GM18858 (cell line): ENCODE results near the gene HEATR3.
"Not testable (repeated sequence)": the region's sequence is repeated elsewhere in the genome, so short reads cannot be mapped to it uniquely, and the experiment has no call there.

Experiments used
- ATAC-seq: cut with Tn5 transposase; IDR thresholded peaks from one replicate; pipeline ENCODE4 v1.9.1; 2021; ENCODE audit not compliant: unreplicated experiment

The HEATR3 gene

DNA sequence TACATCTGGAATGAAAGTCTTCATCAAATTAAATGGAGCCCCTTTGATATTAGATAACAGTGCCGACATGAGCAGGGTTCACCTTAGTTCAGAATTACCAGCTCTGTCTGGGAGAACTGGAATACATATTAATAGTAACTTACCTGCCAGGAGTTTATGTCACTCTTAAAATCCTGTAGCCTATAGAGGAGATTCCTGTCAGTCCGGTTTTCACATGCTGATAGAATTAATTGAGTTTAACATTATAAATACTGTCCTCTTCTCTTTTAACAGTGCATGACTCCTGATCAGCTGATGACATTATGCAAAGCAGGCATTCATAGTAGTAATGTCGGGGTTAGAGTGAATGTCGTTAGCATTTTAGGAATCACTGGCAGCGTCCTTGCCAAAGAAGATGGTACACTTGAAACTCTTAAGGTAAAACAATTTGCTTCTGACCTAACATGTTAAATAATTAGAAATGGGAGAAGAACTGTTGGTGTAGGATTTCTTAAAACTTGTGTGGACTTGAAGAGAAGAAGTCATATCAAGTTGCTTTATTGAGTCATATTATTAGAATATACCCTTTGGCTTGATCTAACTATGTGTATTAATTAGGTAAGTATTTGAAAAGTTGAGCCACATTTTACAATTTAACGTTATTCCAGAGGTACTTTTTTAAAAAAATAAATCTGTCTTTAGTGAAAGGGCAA lies 34.3 kb downstream of the HEATR3 start:
- no peak for ATAC-seq

DNA sequence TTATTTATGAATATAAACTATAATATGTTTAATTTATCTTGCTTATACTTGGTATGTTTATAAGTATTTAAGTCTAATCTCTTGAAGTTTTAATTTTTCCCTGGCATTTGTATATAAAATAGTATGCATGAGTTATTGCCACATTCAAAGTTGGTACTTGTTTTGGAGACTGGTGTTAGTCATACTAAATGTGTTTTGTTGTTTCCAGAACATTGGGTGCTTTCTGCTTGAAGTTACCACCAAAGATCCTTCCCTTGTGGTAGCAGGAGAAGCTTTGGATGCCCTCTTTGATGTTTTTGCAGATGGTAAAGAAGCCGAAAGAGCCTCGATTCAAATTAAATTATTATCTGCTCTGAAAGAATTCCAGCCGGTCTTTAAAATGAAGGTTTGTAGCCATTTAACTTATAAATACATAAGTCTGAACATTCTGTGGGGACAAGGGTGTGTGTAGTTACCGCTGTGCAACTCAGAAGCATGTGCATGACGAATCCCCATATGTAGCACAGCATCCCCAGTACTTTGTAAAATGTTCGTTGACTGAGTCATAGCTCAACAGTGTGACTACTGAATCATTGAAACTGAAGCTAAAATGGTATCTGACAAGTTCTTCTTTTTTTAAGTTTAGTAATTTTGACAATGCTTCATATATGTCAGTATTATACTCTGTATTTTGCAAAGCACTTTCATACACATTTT lies 36.4 kb downstream of the HEATR3 start:
- peak; percentile 77 for ATAC-seq

DNA sequence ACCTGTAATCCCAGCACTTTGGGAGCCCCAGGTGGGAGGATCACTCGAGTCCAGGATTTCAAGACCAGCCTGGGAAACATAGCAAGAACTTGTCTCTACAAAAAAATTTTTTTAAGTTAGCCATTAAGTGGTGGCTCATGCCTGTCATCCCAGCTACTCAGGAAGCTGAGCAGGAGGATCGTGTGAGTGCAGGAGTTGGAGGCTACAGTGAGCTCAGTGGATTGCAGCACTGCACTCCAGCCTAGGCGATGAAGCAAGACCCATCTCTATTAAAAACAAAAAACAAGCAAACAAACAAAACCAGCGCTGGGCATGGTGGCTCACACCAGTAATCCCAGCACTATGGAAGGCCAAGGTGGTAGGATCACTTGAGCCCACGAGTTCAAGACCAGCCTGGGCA lies 38.0 kb downstream of the HEATR3 start:
- no peak for ATAC-seq

DNA sequence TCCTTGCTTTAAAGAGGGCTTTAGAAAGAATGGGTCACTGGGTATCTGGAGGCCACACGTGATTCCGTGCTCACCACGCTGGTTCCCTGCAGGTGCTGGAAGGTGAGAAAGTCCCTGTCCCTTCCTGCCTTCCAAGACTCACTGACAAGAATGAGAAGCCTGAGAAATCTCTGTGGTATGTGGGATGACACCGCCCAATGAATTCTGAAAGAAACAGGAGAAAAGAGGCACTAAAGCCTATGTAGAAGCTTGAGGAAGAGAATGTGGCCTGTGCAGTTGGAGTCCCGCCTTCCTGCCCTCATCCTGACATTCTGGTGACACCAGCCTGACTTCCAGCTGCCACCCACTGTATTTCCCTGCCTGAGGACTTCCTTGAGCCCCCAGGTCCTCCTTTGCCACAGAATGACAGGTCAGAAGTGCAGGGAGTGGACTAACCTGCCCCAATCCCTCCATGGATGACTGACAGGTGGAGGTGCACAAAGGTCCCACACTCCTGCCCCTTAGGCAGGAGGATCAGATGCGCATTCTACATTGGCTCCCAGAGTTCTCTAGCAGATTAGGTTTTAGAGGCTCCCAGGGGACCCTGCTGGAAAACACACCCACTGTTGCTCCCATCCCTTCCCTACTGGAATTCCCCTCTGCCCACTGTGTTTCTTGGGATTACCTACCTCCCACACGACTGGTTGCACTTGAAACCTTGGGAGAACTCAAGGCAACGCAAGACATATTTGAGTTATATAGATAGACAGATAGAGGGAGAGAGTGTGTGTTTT lies 48.8 kb downstream of the HEATR3 start:
- no peak for ATAC-seq

DNA sequence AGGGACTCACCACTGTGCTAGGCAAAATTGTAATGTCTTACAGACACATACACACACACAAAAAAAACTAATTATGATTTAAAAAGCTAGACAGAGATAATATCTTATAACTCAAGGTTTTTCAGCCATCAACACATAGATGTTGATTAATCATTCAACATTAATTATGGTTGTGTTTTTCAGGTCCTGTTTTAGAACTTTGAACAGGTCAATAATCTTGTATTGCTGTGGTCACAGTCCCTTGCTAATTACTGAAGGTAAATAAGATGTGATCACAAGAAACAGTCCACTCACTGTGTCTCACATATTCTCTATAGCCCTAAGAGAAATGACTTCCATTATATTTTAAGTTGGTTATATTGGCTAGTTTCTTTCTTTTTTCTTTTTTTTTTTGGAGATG lies 54.9 kb downstream of the HEATR3 start:
- ATAC-seq: no peak

DNA sequence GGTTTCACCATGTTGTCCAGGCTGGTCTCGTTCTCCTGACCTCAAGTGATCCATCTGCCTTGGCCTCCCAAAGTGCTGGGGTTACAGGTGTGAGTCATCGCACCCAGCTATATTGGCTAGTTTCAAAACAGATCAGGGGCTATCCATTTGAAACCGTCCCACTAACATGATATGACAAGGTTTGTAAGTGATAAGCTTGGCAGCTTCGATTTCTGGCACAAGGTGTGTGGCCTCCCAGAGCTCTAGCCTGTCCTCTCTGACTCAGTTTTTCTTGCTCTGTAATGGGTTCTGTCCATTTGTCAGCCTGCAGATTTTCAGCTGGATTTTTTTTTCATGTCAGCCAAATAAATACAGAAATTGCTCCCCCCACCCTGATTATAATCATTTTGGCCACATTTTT lies 55.5 kb downstream of the HEATR3 start:
- no peak for ATAC-seq

DNA sequence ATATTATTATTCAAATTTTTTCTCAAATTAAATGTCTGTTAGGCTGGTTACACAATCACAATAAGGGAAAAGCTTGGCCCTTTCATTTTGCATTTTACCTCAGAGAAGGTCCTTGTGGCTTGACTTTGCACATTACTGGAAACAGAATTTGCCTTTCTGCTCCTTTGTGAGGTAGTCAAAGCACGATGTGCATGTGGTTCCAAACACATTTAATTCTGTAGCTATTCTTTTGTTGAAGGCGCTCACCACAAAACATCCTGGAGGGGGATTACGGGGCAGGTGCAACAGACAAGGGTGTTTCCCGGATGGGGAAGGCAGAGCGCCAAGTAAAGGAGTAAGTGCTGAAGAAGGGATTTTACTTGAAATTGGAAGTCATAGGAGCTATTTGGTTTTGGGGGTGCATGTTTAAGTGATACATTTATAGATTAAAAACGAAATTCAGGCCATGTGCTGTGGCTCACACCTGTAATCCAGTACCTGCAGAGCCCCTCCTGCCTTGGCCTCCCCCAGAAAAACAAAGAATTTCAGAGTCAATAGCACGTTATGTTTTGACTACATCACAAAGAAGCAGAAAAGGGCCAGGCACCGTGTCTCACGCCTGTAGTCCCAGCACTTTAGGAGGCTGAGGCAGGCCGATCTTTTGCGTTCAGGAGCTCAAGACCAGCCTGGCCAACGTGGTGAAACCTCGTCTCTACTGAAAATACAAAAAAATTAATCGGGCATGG lies 56.1 kb downstream of the HEATR3 start:
- peak; percentile 59 for ATAC-seq

DNA sequence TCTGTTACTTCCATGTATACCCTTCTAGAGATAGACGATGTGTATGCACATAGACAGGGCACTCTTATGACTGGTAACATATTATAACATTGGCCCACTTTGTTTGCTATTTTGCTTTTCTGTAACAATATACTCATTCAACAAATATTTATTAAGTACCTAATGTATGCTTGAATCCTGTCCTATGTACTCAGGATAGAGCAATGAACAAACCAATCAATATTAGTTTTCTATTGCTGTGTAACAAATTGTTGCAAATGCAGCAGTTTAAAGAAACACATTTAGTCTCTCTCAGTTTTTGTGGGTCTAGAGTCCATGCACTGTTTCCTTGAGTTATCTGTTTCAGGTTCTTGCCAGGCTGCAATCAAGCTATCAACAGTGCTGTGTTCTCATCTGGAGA lies 57.6 kb downstream of the HEATR3 start:
- ATAC-seq: no peak

DNA sequence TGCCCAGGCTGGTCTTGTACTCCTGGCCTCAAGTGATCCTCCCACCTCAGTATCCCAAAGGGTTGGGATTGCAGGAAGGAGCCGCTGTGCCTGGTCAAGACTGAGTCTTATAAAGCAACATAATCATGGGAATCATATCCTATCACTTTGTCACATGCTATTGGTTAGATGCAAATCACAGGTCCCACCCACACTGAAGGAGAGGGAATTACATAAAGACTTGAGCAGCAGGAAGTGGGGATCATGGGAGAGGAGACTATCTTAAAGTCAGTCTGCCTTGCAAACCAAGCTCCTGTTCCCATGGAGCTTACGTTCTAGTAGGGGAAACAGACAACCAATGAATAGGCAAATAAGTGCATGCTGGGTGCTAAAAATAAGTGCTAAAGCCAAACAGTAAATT lies 59.0 kb downstream of the HEATR3 start:
- ATAC-seq: no peak

DNA sequence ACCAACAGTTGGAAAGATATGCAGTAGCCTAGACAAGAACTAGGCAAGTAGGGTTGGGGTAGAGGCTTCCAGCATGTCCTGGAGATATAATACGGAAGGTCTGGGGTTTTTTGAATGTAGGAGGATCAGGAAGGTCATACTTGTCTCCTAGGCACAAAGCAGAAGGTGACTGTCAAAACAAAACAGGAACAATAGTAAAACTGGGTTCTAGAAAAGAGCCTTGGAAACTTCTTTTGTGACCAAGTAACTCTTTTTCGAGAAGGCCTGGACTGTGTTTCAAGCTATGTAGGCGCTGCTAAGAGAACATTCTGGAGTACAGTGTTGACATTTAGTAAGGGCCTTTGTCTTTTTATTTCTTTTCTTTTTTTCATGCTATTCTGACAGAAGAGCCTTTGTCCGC lies 60.4 kb downstream of the HEATR3 start:
- no peak for ATAC-seq

DNA sequence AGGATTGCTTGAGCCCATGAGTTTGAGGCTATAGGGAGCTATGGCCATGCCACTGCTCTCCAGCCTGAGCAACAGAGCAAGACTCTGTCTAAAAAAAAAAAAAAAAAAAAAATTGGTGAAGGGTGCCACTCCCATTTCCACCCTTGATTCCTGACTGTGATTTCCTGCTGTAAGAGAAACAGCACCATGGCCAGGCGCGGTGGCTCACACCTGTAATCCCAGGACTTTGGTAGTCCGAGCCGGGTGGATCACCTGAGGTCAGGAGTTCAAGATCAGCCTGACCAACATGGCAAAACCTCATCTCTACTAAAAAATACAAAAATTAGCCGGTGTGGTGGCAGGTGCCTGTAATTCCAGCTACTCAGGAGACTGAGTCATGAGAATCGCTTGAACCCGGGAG lies 66.8 kb downstream of the HEATR3 start:
- ATAC-seq: not testable (repeated sequence)

DNA sequence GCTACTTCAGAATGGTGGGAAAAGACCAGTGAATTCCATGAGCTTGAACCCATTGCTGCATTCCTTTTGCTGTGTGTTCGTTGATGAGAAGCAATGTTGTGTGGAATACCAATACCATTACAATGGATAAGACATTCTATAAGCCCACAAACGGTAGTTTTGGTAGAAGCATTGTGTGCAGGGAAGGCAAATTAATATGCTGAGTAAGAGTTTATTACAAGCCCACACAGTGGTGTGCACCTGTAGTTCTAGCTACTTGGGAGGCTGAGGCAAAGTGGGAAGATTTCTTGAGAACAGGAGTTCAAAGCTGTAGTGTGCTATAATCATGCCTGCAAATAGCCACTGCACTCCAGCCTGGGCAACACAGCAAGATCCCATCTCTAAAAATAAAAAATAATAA lies 67.4 kb downstream of the HEATR3 start:
- no peak for ATAC-seq

DNA sequence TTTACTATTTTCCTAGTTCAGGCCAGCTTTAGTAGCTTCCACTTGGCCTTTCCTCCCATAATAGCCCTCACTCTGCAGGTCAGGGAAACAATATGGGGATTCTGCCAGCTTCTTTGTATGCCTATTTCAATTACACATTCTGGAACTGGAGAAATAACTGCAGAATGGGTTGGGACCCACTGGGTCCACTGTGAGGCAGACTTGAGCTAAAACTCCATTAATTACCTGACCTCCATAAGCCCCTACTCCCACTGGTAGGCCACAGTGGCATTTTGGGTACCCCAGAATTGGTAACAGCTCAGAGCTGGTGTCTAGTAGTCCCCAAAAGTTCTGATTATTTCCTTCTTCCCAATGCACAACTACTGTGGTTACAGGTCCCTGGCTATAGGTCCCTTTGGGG lies 70.6 kb downstream of the HEATR3 start:
- ATAC-seq: no peak

DNA sequence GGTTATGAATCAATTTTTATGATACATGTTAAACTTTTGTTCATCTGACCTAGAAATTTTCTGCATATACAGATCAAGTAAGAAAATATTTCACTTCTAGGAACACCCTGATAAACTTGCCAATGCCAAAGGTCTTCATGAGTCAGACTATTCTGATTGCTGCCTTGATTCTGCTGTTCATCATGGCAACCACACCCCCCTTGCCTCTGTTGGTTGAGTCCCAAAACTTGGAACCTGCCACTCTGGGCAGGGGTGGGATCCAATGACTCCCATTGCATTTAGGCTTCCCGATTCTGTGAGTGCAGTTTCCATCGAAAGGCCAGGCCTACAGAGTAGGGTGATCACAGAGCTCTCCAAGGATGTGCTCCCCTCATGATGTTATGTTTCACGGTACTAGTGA lies 71.5 kb downstream of the HEATR3 start:
- no peak for ATAC-seq

DNA sequence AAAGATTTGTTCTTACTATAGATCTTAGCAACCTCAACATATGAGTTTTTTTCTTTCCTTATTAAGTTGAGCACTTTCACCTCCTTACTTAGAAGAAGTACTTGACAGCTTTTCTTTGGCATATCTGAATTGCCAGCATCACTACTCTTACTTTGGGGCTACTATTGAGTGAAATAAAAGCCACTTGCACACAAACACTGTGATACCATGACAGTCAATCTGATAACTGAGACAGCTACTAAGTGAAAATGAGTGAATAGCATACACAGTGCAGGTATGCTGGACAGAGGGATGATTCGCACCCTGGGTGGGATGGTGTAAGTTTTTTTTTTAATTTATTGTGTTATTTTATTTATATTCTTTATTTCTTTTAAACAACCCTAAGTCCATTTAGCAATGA lies 73.8 kb downstream of the HEATR3 start:
- ATAC-seq: no peak

DNA sequence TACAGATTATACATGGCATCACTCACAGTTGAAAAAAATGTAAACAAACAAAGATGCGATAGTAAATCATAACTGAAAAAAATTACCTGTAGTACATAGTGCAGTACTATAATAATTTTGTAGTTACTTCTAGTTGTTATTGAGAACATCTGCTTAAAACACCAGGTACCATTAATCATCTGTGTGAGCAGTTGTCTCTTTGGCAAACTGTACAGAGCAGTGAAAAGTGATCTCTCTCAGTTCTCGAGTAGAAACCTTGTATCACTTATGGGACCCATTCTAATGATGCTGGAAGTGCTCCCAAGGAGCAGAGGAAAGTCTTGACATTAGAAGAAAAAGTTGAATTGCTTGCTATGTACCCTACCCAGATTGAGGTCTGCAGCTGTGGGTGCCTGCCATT lies 78.4 kb downstream of the HEATR3 start:
- no peak for ATAC-seq

DNA sequence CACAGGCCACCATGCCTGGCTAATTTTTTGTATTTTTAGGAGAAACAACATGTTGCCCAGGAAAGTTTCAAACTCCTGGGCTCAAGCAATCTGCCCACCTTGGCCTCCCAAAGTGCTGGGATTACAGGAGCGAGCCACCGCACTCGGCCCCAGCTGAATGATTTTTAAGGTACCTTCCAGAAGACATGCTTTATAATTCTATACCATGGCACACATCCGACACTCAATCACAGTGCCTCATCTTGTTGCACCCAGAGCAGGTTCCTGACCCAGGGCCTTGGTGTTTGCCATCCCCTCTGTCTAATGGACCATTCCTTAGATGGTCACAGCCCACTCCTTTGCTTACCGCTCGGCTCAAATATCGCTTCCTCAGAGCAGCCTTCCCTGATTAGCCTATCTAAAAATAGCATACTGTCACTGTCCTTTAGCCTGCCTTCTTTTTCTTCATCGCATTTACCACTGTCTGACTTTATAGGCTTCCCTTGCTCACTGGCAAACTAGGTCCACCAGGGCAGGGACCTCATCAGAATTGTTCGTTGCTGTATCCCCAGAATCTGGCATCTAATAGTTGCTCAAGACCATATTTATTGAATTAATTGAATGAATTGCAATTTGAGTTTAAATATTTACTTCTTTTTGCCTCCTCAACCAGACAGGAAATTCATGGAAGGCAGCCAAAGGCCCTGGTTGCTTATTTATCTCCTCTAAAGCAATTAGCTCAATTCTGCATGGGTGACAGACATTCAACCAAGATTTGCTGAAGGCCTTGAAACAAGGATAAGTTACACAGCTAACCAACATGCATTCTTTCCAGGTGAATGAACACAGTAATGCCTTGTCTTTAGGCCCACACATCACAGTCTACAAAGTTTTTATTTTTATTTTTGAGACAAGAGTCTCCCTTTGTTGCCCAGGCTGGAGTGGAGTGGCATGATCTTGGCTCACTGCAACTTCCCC lies 81.0 kb downstream of the HEATR3 start:
- ATAC-seq: no peak

DNA sequence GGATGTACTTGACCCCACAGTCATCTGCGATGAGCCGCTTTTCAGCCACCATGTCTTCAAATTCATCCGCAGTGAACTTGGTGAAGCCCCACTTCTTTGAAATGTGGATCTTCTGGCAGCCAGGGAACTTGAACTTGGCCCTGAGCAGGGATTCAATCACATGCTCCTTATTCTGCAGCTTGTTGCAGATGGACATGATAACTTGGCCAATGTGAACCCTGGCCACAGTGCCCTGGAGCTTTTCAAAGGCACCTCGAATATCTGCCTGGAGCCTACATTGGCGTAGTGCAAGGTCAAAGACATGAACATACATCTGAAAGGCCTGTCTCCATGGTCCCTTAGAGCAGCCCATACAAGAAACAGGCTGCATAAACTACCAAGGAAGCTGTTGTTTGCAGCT lies 85.6 kb downstream of the HEATR3 start:
- ATAC-seq: no peak

DNA sequence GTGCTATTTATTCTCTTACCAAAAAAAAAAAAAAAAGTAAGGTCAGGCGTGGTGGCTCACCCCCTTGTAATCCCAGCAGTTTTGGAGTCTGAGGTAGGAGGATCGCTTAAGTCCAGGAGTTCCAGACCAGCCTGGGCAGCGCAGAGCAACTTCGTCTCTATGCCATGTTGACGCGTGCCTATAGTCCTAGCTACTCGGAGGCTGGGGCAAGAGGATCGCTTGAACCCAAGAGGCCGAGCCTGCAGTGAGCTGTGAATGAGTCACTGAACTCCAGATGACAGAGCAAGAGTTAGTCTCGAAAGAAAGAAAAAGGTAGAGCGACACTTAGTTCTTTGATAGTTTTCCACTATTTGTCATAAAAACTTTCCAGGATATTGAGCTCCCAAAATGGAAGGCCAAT lies 86.0 kb downstream of the HEATR3 start:
- ATAC-seq: no peak

DNA sequence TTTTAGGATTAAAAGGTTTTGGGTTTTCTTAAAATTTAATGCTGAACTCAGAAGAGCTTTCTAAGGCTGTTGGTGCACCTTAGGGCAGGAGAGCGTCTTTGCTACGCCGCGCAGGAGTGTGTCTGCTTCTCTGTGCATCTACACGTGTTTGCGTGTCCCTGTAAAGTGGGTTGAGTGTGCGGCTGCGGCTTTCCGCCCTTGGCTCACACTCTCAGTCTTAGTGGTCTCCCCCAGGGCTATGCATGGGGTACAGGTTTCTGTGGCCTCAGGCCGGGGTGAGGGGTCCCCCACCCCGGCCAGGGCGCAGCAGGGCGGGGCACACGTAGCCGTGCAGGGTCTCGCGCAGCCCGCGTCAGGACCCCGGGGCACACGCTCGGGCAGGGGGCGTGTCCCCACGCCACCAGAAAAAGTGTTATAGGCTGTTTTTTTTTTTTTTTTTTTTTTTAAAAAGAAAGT lies 86.6 kb downstream of the HEATR3 start:
- ATAC-seq: peak; percentile 48
